WERI-Rb-1 (cell line): ENCODE data around the gene TTC28.

Source experiments
- DNase-seq: peaks from one replicate; pipeline ENCODE4 v3.0.0-alpha.2; 2020
- H3K27ac ChIP-seq: fragments of 250-450 bp; sonication (Bioruptor Pico); 2 replicates; pipeline ENCODE4 v1.5.1; 2020; ENCODE audit warnings: mild to moderate bottlenecking, moderate library complexity
- H3K27me3 ChIP-seq: fragments of 250-450 bp; sonication (Bioruptor Pico); 2 replicates; pipeline ENCODE4 v1.5.1; 2021; ENCODE audit warnings: mild to moderate bottlenecking, low read depth, moderate library complexity; ENCODE audit not compliant: insufficient read depth, severe bottlenecking
- H3K36me3 ChIP-seq: fragments of 250-450 bp; sonication (Bioruptor Pico); 2 replicates; pipeline ENCODE4 v1.5.1; 2020; ENCODE audit warnings: mild to moderate bottlenecking, moderate library complexity
- H3K4me3 ChIP-seq: 2 replicates; pipeline ENCODE4 v1.5.1; 2011; ENCODE audit warnings: low read depth, mild to moderate bottlenecking, control low read depth, low read length
- H3K9me3 ChIP-seq: fragments of 250-450 bp; sonication (Bioruptor Pico); 2 replicates; pipeline ENCODE4 v1.5.1; 2021; ENCODE audit warnings: mild to moderate bottlenecking, moderate library complexity; ENCODE audit not compliant: severe bottlenecking
- TF ChIP-seq, protein P1 (sequence below): IDR thresholded peaks from 2 replicates; pipeline ENCODE4 v1.5.1; 2011; ENCODE audit warnings: low read depth, mild to moderate bottlenecking, control low read depth, inconsistent platforms, low read length

Gene TTC28

GRCh38 chr22:28103596-28103995 is 576.0 kb downstream of the TTC28 start:
- no peak for DNase-seq
- H3K27me3 ChIP-seq: no peaks in the 10 kb centered on the region
- TF ChIP-seq, protein P1, sequence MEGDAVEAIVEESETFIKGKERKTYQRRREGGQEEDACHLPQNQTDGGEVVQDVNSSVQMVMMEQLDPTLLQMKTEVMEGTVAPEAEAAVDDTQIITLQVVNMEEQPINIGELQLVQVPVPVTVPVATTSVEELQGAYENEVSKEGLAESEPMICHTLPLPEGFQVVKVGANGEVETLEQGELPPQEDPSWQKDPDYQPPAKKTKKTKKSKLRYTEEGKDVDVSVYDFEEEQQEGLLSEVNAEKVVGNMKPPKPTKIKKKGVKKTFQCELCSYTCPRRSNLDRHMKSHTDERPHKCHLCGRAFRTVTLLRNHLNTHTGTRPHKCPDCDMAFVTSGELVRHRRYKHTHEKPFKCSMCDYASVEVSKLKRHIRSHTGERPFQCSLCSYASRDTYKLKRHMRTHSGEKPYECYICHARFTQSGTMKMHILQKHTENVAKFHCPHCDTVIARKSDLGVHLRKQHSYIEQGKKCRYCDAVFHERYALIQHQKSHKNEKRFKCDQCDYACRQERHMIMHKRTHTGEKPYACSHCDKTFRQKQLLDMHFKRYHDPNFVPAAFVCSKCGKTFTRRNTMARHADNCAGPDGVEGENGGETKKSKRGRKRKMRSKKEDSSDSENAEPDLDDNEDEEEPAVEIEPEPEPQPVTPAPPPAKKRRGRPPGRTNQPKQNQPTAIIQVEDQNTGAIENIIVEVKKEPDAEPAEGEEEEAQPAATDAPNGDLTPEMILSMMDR: no peak
- peaks cover 19% of the 10 kb centered on the region for H3K36me3 ChIP-seq
- no peak overlapping the region for H3K27ac ChIP-seq
- H3K4me3 ChIP-seq: no peak overlapping the region
- no peaks in the 10 kb centered on the region for H3K9me3 ChIP-seq

DNA sequence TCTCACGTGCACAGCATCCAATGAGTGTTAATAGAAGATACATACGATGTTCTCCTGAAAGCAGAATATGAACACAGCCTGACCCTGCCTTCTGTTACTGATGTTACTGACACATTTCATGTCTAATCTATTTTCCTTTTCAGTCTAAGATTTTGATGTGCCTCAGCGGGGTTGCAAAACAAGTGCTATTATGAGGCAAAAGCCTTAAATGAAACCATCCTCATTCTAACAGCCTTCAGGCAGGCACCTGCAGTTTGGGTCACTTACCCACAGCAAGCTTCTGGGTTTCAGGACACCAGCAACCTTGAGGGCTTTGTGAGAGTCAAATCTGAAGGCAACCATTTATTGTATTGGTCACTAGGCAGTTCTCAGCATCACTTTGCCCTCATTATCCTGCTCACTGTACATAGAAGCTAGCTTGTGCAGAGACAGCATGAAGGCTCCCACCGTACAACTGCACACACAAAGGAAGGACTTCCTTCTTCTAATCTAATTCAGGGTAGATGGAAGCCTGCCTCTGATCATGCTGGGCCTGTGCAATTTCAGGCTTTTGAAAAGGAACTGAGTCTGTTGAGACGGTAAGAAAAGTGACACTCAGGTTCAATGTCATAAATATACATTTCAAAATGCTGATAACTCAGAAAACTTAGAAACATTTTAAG is 577.4 kb downstream of the TTC28 start:
- TF ChIP-seq, protein P1: no peak
- Histone ChIP-seq H3K9me3 (no peaks in the 10 kb centered on the region), H3K4me3 (no peak overlapping the region), H3K27ac (no peak overlapping the region), H3K36me3 (peaks cover 13% of the 10 kb centered on the region), H3K27me3 (no peaks in the 10 kb centered on the region)
- no peak for DNase-seq

DNA sequence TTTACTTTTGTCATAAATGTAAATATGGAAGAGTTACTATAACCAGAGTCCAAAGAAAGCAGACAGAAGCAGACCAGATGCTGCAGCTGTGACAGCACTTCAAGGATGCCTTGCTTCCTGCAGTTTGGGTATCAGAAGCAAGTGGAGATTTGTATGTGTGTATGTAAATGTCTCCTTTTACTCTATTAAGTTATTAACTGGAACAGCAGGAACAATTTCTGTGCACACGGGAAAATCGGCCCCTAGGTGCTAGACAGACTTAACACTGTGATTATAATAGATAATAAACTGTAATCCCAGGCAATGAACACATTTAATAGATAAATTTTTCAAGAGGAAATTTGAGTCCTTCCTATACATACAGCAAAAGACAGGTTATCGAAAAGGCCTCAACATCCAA is 582.0 kb downstream of the TTC28 start:
- no peak for DNase-seq
- no peaks in the 10 kb centered on the region for H3K27me3 ChIP-seq
- no peaks in the 10 kb centered on the region for H3K9me3 ChIP-seq
- no peak overlapping the region for H3K4me3 ChIP-seq
- H3K27ac ChIP-seq: no peak overlapping the region
- TF ChIP-seq, protein P1: no peak
- H3K36me3 ChIP-seq: no peaks in the 10 kb centered on the region; the same call in 1 of the 2 replicates

DNA sequence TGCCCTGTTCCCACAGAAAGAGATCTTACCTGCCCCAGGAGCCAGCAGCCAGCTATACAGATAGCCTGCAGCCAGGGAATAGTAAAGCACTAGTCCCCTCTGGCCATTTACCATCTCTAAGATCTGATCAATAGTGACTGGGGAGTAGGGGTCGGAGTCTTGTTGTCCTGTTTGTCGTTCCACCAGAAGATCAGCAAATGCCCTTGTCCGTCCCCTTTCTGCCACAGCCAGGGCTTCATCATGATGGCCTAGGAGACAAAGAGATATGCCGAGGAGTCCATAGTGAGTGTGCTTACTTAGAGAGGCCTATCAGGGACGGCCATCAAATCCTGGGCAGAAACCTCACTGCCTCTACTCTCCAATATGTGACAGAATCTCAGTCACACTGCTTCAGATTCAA is 583.5 kb downstream of the TTC28 start:
- H3K4me3 ChIP-seq: no peak overlapping the region
- TF ChIP-seq, protein P1: no peak
- H3K27ac ChIP-seq: no peak overlapping the region
- no peaks in the 10 kb centered on the region for H3K27me3 ChIP-seq
- no peak for DNase-seq
- H3K36me3 ChIP-seq: no peaks in the 10 kb centered on the region; the same call in 1 of the 2 replicates
- no peaks in the 10 kb centered on the region for H3K9me3 ChIP-seq

GRCh38 chr22:28095316-28096095 is 584.1 kb downstream of the TTC28 start:
- Histone ChIP-seq H3K9me3 (no peaks in the 10 kb centered on the region), H3K36me3 (no peaks in the 10 kb centered on the region; the same call in 1 of the 2 replicates), H3K27ac (no peak overlapping the region), H3K4me3 (no peak overlapping the region), H3K27me3 (no peaks in the 10 kb centered on the region)
- no peak for DNase-seq
- TF ChIP-seq, protein P1: no peak
